A673 (cell line): ENCODE results near the gene SIN3B.

Experiments
- EZH2 ChIP-seq: fragments of 200-600 bp; sonication (generic); IDR thresholded peaks from 2 replicates; pipeline ENCODE4 v1.6.1; 2017; ENCODE audit warnings: borderline replicate concordance, low read depth, mild to moderate bottlenecking, mixed read lengths, antibody characterized with exemption, low read length; ENCODE audit not compliant: poor library complexity, severe bottlenecking
- TF ChIP-seq, protein P1 (sequence below): fragments of 300-800, 200-600 bp; sonication (generic); conservative IDR thresholded peaks from 2 replicates; pipeline ENCODE4 v1.5.1; 2017; ENCODE audit warnings: low read depth, mild to moderate bottlenecking, antibody characterized with exemption, low read length, moderate library complexity, mixed read lengths

GRCh38 chr19:16807549-16808284, 21.5 kb upstream of the SIN3B start:
- TF ChIP-seq, protein P1, sequence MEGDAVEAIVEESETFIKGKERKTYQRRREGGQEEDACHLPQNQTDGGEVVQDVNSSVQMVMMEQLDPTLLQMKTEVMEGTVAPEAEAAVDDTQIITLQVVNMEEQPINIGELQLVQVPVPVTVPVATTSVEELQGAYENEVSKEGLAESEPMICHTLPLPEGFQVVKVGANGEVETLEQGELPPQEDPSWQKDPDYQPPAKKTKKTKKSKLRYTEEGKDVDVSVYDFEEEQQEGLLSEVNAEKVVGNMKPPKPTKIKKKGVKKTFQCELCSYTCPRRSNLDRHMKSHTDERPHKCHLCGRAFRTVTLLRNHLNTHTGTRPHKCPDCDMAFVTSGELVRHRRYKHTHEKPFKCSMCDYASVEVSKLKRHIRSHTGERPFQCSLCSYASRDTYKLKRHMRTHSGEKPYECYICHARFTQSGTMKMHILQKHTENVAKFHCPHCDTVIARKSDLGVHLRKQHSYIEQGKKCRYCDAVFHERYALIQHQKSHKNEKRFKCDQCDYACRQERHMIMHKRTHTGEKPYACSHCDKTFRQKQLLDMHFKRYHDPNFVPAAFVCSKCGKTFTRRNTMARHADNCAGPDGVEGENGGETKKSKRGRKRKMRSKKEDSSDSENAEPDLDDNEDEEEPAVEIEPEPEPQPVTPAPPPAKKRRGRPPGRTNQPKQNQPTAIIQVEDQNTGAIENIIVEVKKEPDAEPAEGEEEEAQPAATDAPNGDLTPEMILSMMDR = no peak
- no peak for TF ChIP-seq EZH2
